HG02588 (cell line): ENCODE results near the gene RSBN1.
"Not testable (repeated sequence)": the region's sequence is repeated elsewhere in the genome, so short reads cannot be mapped to it uniquely, and the experiment has no call there.

Source experiments
- ATAC-seq: cut with Tn5 transposase; IDR thresholded peaks from one replicate; pipeline ENCODE4 v1.9.1; 2021; ENCODE audit warnings: mild to moderate bottlenecking, moderate library complexity; ENCODE audit not compliant: unreplicated experiment

Gene RSBN1

GRCh38 chr1:113811888-113812660 is at the start of gene RSBN1:
TSS of gene RSBN1 (minus strand) at chr1:113812476. CDS start at chr1:113812412, 64 bp downstream.
- peak; percentile 94 for ATAC-seq

GRCh38 chr1:113861641-113862040 is 49.4 kb upstream of the RSBN1 start:
- no peak for ATAC-seq

GRCh38 chr1:113860891-113861290 is 48.6 kb upstream of the RSBN1 start:
- ATAC-seq, result no peak

GRCh38 chr1:113859478-113860175 is 47.4 kb upstream of the RSBN1 start:
- peak; percentile 92 for ATAC-seq

- ATAC-seq, result no peak
Observed at GRCh38 chr1:113858982-113859381, 46.7 kb upstream of the RSBN1 start.

GRCh38 chr1:113858418-113858817 is 46.1 kb upstream of the RSBN1 start:
- no peak for ATAC-seq

GRCh38 chr1:113857776-113858175 is 45.5 kb upstream of the RSBN1 start:
- no peak for ATAC-seq

GRCh38 chr1:113856401-113856790 is 44.1 kb upstream of the RSBN1 start:
- ATAC-seq, result no peak

- ATAC-seq, result no peak
Observed at GRCh38 chr1:113855630-113856400, 43.5 kb upstream of the RSBN1 start.

GRCh38 chr1:113854234-113854633 is 42.0 kb upstream of the RSBN1 start:
- no peak for ATAC-seq

- ATAC-seq, result not testable (repeated sequence)
Observed at GRCh38 chr1:113852694-113853093, 40.4 kb upstream of the RSBN1 start.

GRCh38 chr1:113850127-113850796 is 38.0 kb upstream of the RSBN1 start:
- no peak for ATAC-seq

GRCh38 chr1:113849072-113849471 is 36.8 kb upstream of the RSBN1 start:
- ATAC-seq, result no peak

- no peak for ATAC-seq
Observed at GRCh38 chr1:113846391-113847035, 34.2 kb upstream of the RSBN1 start.

GRCh38 chr1:113836534-113836933 is 24.3 kb upstream of the RSBN1 start:
- no peak for ATAC-seq

- no peak for ATAC-seq
Observed at GRCh38 chr1:113835686-113836290, 23.5 kb upstream of the RSBN1 start.

- ATAC-seq, result no peak
Observed at GRCh38 chr1:113834716-113835115, 22.4 kb upstream of the RSBN1 start.

GRCh38 chr1:113830039-113830438 is 17.8 kb upstream of the RSBN1 start:
- ATAC-seq, result no peak

- no peak for ATAC-seq
Observed at GRCh38 chr1:113821916-113822315, 9.6 kb upstream of the RSBN1 start.

GRCh38 chr1:113818578-113818977 is 6.3 kb upstream of the RSBN1 start:
- ATAC-seq, result no peak
